22Rv1 (cell line): ENCODE data around the gene JAGN1.
A peak's percentile ranks its signal among the peaks of the same experiment; 100 is the strongest.

Experiments
- H3K27ac ChIP-seq: fragments of 450-650 bp; 2 replicates; pipeline ENCODE4 v1.5.1; 2017
- ZFX ChIP-seq: fragments of 450-650 bp; IDR thresholded peaks from 2 replicates; pipeline ENCODE4 v1.6.1; 2017; ENCODE audit warnings: antibody characterized with exemption, borderline replicate concordance
- TF ChIP-seq, protein P1 (sequence below): fragments of 450-650 bp; IDR thresholded peaks from 2 replicates; pipeline ENCODE4 v1.5.1; 2017; ENCODE audit warnings: mild to moderate bottlenecking

Gene JAGN1

DNA sequence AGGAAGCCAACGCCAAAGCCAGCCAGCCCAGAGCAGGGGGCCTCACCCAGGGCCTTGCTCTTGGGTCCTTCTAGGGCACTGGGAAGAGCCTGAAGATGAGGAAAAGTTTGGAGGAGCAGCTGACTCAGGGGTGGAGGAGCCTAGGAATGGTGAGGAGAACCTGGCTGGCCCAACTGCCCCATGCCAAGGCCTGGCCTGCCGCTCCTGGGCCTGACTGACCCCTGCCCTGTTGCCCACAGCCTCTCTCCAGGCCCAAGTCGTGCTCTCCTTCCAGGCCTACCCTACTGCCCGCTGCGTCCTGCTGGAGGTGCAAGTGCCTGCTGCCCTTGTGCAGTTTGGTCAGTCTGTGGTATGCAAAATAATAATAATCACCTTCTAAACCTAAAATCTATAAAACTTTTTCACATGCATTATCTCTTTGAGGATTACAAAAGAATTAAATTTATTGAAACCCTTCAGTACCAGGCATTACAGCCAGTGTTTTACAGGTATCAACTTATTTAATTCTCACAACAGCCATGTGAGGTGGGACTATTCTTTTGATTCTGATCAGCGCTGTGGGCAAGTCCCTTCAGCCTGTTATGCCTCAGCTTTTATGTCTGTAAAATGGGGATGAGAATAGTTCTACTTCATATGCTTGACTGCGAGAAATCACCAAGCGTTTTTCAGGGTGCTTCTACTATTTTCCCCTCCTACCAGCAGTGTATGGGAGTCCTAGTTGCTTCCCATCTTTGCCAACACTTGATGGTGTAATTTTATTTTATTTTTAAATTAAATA lies 28.0 kb downstream of the JAGN1 start:
- TF ChIP-seq ZFX: no peak
- TF ChIP-seq, protein P1, sequence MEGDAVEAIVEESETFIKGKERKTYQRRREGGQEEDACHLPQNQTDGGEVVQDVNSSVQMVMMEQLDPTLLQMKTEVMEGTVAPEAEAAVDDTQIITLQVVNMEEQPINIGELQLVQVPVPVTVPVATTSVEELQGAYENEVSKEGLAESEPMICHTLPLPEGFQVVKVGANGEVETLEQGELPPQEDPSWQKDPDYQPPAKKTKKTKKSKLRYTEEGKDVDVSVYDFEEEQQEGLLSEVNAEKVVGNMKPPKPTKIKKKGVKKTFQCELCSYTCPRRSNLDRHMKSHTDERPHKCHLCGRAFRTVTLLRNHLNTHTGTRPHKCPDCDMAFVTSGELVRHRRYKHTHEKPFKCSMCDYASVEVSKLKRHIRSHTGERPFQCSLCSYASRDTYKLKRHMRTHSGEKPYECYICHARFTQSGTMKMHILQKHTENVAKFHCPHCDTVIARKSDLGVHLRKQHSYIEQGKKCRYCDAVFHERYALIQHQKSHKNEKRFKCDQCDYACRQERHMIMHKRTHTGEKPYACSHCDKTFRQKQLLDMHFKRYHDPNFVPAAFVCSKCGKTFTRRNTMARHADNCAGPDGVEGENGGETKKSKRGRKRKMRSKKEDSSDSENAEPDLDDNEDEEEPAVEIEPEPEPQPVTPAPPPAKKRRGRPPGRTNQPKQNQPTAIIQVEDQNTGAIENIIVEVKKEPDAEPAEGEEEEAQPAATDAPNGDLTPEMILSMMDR: no peak
- peak overlapping the region; percentile 89; the same call in 1 of the 2 replicates for H3K27ac ChIP-seq

DNA sequence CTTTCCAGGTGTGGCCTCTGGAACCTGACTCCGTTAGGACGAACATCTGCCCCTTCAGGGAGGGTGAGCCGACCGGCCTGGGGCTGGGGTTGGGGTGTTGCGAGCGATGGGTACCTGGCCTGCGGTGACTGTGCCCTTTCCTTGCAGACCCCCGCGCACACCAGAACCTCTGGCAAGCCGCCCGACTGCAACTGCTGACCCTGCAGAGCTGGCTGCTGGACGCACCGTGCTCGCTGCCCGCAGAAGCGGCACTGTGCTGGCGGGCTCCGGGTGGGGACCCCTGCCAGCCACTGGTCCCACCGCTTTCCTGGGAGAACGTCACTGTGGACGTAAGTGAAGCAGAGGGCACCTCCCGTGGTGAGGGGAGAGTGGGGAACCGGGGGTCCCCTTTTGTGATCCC lies 37.7 kb downstream of the JAGN1 start:
- no peak overlapping the region for H3K27ac ChIP-seq
- TF ChIP-seq ZFX: no peak
- TF ChIP-seq, protein P1: no peak

DNA sequence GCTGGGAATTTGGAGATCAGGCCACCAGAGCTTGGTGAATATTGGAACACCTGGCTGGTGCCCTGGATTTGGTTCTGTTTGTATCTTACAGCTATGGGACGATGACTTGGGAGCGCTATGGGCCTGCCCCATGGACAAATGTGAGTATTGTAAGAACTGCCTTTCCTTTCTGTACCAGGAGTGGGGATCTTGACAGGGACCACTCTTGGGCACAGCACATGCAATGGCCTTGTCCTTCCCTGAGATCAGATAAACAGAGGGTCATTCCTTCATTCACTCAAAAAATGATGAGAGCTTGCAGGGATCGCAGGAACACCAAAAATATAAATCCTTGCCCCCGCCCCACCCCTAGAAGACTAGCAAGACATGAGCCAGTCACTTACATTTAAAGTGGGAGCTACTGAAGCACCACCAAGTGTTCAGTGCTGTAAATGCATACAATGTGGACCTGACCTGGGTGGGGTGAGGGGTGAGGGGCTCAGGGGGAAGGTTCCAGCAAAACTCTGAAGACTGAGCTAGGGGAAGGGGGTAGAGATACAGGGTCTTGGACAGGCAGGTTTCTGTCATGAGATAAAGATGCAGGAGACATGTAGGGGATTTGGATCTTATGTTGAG lies 40.5 kb downstream of the JAGN1 start:
- no peak overlapping the region for H3K27ac ChIP-seq
- no peak for TF ChIP-seq ZFX
- TF ChIP-seq, protein P1: 0 out of 2 replicates have a peak, but pooled peaks have one; percentile 10

DNA sequence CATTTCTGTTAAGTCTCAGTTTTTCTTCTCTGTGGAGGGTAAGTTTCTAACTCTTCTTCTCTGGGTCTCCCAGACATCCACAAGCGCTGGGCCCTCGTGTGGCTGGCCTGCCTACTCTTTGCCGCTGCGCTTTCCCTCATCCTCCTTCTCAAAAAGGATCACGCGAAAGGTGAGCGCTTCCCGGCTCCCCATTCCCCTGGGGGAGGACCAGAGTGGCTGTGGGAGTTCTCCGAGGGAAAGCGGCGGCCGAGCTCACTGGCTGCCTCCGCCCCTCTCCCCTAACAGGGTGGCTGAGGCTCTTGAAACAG lies 42.1 kb downstream of the JAGN1 start:
- TF ChIP-seq ZFX: no peak
- TF ChIP-seq, protein P1: no peak
- peak overlapping the region; percentile 95 for H3K27ac ChIP-seq

DNA sequence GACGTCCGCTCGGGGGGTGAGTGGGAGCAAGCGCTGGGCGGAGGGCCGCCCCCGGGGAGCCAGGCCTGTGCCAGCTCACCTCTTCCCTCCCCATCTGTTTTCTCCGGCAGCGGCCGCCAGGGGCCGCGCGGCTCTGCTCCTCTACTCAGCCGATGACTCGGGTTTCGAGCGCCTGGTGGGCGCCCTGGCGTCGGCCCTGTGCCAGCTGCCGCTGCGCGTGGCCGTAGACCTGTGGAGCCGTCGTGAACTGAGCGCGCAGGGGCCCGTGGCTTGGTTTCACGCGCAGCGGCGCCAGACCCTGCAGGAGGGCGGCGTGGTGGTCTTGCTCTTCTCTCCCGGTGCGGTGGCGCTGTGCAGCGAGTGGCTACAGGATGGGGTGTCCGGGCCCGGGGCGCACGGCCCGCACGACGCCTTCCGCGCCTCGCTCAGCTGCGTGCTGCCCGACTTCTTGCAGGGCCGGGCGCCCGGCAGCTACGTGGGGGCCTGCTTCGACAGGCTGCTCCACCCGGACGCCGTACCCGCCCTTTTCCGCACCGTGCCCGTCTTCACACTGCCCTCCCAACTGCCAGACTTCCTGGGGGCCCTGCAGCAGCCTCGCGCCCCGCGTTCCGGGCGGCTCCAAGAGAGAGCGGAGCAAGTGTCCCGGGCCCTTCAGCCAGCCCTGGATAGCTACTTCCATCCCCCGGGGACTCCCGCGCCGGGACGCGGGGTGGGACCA lies 42.6 kb downstream of the JAGN1 start:
- TF ChIP-seq, protein P1: peak; percentile 89
- TF ChIP-seq ZFX: no peak
- peak overlapping the region; percentile 95 for H3K27ac ChIP-seq

DNA sequence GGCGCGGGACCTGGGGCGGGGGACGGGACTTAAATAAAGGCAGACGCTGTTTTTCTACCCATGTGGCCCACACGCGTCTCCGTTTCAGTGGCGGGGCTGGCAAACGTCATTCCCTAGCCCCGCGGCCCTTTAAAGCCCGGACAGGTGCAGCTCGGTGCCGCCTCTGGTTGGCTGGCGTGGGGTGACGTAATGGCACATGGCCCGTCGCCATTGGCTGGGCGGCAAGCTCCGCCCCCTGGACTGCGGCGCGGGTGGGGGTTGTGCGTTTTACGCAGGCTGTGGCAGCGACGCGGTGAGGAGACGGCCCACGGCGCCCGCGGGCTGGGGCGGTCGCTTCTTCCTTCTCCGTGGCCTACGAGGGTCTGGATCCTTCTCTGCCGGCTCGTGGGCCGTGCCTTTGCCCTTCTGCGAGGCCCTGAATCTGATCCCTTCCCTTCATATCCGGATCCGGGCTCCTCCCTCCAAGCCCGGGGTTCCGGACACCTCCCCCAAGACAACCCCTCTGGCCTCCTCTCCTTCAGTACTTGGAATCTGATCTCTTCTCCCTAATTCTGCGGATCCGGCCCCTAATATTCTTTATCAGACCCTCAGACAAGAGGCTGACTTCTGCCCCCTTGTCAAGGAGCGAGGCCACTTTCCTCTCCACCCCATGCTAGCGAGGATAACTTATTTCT lies 43.3 kb downstream of the JAGN1 start, which contains the start of gene CRELD1:
CRELD1 (plus strand) TSS at position 274 of the 674 bp plus-strand sequence. CDS start 605 bp downstream, outside the sequence.
- TF ChIP-seq, protein P1: no peak
- TF ChIP-seq ZFX: no peak
- H3K27ac ChIP-seq: peak within 1 kb of the TSS; percentile 95
